NCI-H2029 (cell line): ENCODE results near the gene SUGCT.

Experiments used
- DNase-seq: peaks from one replicate; lab custom pipeline; 2025; lab: John Stamatoyannopoulos, UW

The SUGCT gene

DNA sequence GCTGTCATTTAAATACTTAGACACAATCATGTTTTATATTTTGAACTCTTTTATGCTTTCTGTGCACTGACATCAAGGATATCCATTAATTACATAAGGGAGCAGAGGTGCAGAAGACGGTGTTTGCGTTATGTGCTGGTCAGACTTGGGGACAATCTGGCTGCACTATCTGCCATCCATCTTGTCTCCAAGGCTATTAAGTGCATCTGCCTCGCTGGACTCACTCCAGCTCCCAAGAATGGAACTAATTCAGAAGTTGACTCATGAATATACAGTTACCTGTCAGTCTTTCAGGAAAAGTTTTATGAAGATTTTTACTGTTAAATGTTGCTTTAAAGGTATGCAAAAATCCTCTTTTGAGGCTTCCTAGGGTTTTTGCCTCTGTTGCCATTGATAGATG lies 391.0 kb downstream of the SUGCT start:
- DNase-seq: no peak

DNA sequence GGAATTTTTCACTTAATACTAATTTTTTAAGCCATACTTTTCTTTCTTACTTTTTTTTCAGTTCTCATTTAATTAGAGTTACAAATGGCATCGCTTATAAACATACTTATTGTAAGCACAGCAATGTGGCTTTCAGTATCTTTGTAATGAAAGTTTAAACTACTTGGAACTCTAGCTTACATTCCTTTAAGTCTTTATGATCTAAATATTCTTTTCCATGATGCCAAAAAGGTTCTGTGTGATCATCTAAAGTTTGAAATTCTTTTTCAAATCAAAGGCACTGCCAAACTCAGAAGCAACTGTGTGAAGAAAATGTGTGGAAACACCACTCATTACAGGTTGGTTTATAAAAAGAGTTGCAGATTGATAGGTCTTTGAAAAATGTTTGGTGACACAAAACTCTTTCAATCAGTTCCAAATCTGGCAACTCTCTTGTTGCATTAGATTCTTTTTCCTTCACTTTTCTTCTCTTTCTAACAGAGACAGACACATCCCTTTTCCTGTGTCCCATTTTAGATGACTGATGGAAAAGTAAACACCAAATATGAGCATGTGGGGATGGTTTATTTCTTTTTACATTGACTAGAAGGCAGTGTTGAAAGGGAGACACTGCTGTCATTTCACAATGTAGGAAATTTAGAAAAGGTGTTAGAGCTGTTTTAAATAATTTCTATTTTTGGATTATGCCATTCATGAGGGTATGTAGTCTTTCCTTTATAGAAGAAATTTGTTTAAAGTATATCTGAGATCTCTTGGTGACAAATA lies 392.3 kb downstream of the SUGCT start:
- DNase-seq: no peak

DNA sequence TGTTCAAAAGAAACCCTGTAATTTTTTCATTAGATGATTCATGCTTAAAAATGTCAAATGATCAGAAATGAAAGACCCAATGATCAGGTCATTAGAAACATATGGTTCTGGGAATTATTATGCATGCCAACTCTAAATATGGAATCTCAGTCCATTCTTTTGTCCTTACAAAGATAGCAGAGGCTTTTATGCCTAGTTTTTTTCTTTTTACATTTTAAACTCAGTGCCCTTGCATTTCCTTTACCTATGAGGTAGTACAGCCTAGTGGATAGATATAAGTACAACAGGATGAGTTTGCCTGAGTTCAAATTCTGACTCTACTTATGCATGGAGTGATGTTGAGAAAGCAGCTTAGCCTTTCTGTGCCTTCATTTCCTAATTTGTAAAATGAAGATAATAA lies 392.9 kb downstream of the SUGCT start:
- DNase-seq: no peak

DNA sequence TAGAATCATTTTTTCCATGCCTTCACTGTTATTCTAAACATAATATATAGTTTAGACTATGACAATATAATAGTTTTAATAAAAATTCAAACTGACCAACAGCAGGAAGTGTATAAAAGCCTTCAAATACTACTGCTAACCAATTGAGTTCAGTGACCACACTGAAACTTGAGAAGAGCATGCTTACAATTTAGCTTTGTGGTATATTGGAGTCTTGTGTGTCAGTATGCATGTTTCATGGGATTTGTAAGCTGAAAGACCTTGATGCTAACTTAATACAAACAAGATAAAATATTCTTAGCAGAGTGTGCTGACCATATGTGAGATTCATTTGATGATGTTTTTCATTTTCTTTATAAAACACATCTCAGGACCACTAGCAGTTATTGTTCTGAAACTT lies 395.5 kb downstream of the SUGCT start:
- no peak for DNase-seq

DNA sequence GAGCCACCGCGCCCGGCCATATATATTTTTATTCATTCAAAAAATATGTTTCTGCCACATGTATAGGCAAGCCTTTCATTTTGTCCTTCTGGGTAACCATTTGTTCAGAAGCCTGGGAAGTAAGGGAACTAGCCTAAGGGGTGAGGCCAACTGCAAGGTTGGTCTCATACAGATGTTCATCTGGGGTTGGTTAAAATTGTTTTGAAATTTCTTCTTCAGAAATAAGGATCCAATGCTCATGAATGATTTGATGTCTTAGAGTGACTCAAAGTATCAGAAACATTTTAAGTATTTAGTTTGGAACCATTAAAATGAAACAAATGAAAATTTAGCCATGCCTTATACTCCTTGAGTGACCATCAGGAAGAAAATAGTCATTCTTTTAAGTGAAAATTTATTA lies 397.2 kb downstream of the SUGCT start:
- no peak for DNase-seq

DNA sequence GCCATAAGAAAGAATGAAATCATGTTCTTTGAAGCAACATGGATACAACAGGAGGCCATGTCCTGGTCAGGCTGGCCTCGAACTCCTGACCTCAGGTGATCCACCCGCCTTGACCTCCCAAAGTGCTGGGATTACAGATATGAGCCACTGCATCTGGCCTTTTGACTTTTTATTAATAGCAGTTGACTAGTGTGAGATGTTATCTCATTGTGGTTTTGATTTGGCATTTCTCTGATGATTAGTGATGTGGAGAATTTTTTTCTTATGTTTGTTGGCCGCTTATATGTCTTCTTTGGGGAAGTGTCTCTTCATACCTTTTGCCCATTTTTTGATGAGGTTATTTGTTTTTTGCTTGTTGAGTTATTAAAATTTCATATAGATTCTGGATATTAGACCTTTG lies 400.9 kb downstream of the SUGCT start:
- DNase-seq: no peak

DNA sequence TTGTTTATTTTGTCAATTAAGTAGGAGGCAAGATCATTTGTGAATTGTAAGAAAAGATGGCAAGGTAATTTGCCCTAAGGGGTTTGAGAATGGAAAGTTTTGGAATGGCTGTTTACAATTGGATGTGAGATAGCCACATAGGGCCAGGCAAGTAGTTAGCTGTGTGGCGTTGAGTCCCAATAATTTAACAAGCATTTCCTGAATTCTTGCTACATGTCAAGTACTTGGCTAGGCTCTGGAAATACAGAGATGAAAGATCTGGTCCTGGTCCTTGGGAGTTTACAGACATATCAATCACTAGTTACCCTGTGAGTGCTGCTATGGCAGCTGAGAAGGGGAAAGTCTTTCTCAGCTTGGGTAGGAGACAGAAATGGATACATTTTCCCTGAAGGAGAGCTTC lies 401.6 kb downstream of the SUGCT start:
- no peak for DNase-seq

DNA sequence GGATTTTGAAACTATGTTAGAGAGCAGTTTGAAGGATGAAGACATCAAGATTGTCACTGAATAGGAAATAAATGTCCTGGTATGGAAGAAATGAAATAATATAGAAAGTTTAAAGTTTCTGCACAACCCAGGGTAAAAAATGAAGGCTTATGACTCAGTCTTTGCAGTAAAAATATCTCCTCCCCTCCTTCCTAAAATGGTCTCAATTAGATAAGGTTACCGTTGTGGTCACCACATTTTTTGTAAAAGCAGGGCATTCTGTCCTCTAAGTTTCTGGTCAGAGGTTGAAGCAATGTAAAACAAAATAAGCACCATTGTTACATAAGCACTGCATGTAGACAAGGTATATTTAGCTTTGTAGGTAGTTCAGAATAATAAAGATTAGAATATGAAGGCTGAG lies 403.5 kb downstream of the SUGCT start:
- no peak for DNase-seq

DNA sequence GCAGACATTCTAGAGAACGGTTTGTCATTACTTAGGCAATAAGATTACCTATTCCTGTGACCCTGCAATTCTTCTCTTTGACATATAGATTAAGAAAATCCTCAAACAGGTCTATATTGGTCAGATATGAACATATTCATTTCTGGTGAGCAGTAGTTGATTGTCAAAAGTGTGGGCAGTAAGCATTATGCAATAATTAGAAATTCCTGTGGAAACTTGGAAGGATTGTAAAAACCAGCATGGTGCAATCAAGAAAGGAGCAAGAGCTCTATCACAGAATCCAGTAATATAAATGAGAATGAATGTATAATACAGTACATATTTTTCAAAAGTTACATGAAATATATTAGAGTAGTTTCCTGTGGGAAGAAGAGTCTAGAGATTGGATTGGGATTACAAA lies 406.5 kb downstream of the SUGCT start:
- no peak for DNase-seq

DNA sequence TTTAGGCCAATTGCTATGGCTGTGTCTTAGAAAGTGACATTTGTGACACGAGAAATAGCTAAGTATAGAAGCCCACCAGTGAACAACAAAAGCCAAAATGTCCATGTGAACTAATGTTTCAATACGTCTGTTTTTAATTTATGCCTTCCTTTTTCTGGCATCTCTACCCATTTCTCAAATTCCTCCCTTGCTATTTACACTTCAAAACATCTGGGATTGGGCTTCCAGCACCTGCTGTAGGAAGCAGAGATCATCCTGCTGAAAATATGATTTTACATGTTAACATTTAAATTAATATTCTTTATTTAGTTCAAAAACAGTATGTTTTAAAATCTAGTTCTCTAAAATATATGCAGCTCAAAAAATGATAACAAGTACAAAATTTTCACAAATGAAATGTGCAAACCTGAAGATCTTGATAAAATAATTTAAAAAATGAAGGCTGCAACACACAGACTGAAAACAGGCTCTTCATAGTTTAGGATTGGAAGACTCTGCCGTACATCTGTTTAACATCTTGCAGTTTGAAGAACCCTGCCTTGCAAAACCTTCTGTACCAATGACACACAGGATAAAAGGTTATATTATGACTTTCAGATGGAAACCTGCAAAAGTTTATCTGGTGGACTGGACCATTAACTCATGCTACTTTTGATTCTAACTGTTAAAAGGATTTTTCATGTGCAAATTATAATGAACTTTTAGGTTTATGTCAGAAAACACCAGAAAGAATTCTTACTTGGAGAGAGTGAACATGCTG lies 408.4 kb downstream of the SUGCT start:
- DNase-seq: no peak

DNA sequence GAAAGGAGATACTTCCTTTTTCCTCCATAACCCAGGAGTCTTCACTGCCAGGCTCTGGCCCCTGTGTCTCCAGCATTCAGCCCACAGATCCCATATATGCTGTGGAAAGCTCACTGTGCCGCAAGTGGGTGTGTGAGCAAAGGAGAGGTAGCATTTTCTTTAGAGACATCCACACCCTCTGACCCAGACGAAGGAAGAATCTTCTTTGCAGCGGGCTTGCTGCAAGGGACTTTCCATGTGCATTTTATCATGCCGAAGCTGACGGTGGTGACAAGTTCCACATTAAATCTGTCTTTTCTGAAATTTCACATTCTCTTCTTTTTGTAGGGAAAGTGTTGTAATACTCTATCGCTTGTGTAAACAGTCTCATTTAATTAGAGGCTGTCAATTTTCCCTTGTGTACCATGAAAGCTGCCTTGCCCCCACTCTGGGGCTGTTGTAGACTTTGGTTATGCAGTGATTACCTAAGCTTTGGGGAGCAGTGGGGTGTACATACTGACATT lies 409.5 kb downstream of the SUGCT start:
- DNase-seq: no peak

DNA sequence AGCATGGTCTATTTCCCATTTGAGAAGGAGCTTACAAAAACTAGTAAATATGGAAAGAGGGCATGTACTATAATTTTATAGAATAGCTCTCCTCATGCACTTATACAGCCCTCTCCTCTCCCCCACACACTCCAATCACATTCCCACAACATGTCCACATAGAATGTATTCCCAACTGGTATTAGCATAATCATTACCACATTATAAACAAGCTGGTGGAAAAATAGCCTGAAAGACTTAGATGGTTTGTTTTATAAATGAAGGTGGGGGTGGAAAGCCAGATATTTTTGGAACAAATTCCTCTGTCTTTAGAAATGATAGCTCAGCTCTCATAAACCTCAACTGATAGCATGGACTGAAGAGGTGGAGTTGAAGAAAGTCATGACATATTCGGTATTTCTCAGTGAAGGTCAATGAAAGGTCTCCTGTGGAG lies 410.1 kb downstream of the SUGCT start:
- no peak for DNase-seq

DNA sequence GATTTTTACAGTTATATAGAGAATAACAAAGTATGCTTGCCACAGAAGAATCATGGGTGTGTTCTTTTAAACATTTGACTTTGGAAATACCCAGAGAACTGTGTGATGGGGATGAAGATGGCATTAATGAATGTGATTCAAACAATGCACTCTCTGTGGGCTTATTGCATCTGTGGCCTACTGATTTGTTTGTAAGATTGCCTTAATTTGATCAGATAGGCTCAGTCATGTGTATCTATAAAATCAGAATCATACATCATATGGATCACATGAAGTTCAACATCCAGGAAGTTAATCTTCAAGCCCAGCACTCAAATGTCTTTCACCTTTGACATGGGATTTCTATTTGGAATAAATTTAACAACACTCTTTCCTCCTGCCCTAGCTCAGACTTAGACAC lies 410.9 kb downstream of the SUGCT start:
- DNase-seq: no peak

DNA sequence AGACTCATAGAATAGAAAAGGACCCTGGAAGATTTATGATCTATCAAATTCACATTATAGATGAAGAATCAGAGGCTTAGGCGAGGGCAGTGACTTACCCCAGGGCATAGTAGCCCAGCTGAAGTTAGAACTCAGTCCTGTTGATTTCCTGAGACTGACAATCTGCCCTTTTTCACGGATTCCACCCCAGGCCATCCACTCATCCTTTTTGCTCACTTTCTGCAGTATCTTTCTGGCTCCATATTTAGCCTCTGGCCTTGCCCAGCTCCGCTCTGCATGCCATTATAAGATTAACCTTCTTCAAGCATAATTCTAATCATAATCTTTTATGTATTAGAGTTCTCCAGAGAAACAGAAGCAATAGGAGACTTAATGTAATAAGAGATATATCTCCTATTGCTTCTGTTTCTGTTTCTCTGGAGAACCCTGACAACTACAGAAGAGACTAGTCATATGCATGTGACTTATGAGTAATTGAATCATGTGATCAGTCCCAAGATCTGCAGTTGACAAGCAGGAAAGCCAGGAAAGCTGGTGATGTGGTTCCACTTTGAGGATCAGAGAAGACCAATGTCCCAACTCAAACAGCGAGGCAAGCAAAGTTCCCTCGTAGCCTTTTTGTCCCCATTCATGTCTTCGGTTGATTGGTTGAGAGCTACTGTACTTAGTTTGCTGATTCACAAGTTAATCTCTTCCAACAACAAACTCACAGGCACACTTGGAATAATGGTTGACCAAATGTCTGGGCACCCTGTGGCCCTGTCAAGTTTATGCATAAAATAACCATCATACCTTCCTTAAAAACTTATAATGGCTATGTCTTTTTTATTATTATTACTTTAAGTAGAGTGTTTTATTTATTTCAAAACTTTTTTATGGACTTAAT lies 412.1 kb downstream of the SUGCT start:
- no peak for DNase-seq

DNA sequence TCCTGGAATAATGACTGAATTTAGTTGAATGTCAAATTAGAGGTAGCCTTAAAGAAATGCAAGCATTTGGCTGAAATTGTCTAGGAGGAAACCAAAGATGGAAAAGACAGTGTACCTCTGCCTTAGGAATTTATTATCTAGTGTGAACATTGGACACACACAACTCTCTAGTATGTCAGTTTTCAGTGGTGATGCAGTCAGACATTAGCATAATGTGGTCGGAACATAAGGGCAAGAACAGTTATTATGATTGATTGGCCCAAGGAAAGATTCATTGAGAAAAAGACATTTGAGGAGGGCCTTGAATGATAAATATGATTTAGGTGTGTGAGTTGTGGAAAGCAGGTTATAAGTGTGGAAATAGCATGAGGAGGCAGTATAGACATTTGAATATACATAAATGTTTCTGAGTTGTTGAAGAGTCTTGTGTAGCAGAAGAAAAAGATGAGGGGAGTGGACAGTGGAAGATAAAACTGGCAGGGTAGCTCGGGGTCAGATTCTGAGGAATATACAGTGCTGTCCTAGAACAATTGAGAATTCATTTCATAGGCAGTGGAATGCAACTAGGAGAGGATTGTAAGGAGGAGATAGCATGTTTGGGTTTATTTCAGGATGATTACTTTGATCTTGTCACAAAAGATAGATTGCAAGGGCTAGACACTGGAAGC lies 414.7 kb downstream of the SUGCT start:
- DNase-seq: no peak

DNA sequence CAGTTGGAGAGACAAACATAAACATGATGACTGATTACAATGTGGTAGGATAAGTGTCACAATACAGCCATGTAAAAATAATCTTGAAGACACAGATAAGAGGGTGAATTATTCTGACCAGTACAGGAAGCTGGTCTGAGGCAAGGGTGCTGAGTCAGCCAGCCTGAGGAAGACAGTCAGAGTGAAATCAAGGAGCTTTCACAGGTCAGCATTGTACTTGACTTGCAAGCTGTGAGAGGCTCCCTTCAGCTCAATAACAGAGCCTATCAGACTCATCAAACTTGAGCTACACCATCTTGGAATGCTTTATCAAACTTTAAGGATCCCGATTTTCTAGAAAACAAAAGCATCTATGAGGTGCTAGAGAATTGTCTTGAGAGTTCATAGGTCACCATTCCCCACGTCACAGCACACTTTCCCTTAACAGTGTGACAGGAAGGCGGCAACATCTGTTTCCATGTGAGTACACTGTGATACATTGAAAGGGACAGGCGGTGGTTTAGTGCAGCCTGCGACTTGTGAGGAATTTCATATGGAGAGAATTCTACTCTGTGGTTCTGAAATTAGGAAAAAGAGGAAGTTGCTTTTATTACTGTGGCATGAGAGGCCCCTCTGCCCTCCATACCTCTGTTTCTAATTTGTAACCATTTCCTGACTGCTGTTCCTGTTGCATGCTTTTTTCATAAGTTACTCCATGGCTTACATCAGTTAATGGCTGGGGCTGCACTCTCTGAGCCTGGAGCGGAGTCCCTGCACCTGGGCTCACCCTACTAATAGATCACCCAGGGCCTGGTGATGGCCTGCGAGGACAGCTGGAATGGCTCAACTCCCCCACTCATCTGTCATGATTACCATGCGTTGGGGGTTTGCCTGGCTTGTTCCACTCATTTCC lies 417.1 kb downstream of the SUGCT start:
- DNase-seq: no peak

DNA sequence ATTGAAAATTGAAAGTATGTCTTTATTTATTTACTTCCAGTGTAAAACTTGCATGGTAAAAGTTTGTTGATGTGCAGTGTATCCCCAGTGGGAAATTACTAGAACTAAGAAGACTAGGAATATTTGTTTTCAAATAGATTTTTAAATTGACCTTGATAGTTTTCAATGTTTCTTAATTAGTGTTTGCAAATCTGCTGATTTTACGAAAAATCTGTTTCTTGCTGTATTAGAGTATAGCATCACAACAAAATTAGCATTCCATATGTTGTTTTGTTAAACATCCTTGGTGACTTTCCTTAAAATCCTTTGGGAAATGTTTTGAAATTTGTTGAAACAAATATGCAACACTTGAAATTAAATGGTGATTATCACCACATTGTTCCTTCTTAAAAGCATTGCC lies 425.9 kb downstream of the SUGCT start:
- DNase-seq: no peak

DNA sequence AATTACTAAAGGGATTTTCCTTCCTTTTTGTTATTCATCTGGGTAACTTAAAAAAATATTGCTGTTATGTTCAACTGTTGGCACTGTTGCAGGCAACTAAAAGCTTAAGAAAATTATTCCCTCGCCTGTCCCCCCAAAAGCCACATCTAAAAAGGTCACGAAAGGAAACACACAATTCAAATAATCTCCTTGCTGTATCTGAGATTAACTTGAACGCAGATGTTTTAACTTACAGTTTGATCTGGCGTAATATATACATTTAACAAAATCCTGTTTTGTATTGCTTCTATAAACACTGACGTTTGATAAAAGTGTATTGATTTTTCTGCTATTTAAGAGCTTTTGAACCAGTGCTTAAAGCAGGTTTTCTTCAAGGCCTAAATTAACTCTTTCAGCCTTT lies 432.1 kb downstream of the SUGCT start:
- DNase-seq: no peak

DNA sequence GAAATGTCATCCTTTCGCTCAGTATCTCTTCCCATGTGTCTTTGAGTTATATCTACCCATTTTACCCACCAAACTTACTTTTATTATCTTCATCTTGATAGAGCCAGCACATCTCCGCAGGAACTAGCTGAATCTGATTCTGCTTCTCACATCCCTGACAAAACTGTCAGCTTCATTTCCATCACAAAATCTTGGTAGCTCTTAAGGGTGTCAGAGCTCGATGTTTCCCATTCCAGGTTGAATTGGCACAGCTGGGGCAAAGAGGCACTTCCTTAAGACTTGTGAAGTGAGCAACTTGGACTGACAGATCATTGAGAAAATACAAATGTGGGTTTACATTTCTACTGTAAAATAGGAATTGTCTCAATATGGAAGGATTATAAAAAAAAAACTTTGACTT lies 434.5 kb downstream of the SUGCT start:
- no peak for DNase-seq

DNA sequence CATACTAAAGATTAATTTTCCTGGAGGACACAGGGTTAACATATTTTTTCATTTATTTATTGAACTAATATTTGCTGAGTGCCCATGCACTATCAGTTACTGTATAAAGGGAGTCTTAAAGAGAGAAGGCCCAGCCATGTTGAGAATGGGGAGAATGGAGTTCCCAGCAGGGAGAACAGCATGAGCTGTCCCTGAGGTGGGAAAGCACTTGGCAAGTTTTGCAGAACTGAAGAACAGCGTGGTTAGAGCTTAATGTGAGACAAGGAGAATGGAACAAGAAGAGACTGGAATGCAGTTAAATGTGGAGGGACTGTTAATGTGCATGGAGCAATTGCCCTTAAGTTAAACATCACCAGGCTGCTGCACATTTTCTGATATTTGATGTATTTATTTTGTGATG lies 435.4 kb downstream of the SUGCT start:
- DNase-seq: no peak

DNA sequence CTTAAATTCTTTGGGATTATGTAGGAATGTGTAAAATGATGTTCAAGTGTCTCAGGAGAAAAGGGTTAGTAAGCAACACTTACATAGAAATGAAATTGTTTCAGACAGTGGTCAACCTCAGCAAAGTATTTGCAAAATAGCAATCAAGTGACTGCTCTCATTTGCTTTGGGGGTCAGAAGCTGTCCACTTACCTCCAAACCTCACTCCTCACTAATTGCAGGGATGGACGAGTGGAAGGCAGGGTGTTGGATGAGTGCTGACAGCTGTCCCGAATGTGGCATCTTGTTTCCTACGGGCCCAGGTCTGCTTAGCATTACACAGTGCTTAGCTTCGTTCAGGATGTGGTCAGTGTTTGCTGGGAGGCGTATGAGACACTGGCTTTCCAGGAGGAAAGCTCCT lies 437.0 kb downstream of the SUGCT start:
- no peak for DNase-seq
